ENCODE results near the gene FAM53B.

The FAM53B gene

GRCh38 chr10:124607693-124608092, 136.5 kb downstream of the FAM53B start:
- DNase-seq = no peak

- no peak for DNase-seq
Observed at GRCh38 chr10:124606822-124607221, 137.4 kb downstream of the FAM53B start.

DNA sequence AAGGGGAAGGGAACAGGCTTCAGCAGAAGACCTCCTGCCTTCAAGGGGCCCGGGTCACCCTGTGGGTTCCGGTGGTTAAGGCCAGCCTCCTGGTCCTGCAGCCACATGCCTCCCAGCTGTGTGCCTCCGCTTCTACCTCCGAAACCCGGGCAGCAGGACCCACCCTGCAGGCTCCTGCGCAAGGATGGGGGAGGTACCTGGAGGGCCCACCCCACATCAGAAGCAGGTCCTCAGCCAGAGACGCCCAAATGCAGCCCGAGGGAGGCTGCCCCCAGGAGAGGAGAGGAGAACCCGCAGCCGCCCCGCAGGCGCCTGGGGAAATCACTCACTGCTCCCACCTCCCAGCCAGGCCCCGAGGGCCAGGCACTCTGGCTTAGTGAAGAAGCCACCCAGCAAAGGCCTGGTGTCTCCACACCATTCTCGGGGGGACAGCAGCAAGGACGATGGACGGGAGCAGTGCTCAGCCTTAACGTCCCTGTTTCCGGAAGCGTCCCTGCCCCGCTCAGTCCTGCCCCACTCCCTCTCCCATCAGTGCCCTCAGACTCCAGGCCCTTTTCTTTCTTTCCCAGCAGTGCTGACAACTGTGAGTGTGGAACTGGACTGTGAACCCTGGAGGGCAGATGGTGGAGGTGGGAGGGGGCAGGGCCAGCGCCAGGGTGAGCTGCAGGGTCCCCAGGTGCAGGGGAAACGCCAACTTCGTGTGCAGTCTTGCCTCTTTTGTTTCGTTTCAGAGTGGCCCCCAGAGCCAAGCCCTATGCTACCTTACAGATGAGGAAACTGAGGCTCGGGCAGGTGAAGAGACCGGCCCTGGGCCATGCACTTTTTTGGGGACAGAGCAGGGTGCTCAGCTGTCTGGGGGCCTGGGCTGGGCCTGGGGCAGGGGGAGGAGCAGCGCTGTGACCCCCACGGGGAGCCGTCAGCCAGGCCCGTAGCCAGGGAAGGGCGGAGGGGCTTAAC, 138.0 kb downstream of the FAM53B start:
- DNase-seq = no peak

DNA sequence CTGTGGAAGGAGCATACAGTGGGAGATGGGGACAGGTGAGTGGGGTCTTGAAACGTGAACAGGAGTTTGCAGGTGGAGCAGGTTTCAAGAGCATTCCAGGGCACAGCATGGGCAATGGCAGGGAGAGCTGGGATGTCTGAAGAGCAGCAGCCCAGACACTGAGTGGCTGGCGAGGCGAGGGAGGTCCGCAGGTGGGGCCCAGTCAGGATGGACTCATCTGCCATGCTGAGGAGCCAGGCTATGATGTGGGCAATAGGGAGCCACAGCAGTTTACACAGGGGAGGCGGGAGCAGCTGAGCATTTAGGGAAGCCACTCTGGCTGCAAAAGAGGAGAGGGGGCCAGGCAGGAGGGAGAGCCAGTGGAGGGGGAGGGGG, 138.7 kb downstream of the FAM53B start:
- DNase-seq = no peak

GRCh38 chr10:124605001-124605370, 139.2 kb downstream of the FAM53B start:
- no peak for DNase-seq

GRCh38 chr10:124604214-124605000, 139.8 kb downstream of the FAM53B start:
- no peak for DNase-seq

- DNase-seq = no peak
Observed at GRCh38 chr10:124603376-124604213, 140.6 kb downstream of the FAM53B start.

DNA sequence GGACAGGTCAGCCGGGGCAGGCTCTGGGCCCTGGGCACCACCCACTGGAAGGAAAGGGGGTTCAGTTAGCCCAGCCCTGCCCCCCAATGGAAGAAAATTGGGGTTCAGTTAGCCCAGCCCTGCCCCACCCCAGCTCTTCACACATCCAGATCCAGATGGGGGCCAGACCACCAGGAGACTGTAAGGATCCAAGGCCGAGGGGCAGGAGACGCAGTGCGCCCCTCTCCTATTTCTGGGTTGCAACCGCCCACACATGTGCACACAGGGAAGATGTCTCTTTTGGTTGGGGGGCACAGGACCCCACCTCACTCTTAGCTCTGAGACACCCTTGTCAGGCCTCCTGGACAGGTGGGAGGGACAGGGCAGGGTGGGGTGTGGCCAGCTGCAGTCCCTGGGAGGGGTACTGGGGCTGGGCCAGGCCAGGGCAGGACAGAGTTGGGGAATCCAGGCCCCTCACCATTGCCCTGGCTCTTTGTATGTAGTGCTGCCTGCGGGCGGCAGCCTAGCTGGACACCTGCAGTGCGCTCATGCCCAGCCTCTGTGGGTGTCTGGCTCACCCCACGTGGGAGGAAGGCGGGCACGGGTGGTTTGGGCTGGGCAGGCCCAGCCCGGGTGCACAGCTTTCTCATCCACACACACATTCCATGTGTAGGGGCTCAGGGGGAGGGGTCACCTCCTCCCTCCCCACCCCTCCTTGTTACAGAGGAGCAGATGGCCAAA, 141.4 kb downstream of the FAM53B start:
- DNase-seq = no peak

- DNase-seq = no peak
Observed at GRCh38 chr10:124602121-124602561, 142.0 kb downstream of the FAM53B start.

GRCh38 chr10:124601431-124602120, 142.6 kb downstream of the FAM53B start:
- DNase-seq = no peak

- no peak for DNase-seq
Observed at GRCh38 chr10:124601016-124601415, 143.2 kb downstream of the FAM53B start.

- DNase-seq = no peak
Observed at GRCh38 chr10:124600051-124600880, 143.9 kb downstream of the FAM53B start.

DNA sequence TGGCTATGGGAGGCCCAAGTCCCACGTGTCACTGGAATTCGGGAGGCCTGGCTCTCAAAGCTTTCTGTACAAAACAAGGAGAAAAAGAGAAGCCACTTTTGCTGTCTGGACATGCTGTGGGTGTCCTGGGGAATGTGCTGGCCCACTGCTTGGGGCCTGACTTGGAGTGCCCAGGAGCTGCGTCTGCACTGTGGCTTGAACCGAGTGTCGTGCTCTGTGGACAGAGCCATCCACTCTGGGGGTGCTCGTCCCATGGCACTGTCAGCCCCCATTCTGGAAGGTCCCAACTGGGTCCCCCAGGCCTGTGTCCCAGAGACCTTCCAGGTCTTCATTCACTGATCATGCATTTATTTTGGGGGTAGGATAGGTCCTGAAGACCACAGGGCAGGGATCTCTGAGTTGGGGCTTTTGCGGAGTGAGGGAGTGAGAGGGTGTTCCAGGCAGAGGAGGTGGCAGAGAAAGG, 144.6 kb downstream of the FAM53B start:
- DNase-seq = no peak

DNA sequence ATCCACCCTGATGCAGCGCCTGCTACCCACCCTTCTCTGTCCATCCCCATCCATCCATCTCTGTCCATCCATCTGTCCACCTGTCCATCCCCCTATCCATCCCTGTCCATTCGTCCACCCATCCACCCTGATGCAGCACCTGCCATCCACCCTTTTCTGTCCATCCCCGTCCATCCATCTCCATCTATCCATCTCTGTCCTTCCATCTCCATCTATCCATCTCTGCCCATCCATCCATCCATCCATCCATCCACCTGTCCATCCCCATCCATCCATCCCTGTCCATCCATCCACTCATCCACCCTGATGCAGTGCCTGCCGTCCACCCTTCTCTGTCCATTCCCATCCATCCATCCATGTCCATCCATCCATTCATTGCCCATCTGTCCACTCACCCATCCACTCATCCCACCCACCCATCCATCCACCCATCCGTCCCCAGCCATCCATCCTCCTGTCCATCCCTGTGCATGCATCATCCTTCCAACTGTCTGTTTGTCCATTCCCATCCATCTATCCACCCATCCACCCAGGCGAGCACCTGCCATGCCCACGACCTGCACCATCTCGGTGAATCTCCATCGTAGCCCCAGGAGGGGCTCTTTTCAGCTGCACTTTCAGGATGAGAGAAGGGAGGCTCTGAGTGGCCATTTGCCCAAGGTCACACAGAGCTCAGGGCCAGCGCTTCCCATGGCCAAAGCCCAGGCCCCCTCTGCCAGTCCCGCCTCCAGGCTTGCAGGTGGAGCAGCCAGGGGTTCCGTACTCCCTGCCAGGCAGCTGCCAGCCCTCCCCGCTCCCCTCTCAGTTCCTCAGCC, 145.2 kb downstream of the FAM53B start:
- DNase-seq = no peak

DNA sequence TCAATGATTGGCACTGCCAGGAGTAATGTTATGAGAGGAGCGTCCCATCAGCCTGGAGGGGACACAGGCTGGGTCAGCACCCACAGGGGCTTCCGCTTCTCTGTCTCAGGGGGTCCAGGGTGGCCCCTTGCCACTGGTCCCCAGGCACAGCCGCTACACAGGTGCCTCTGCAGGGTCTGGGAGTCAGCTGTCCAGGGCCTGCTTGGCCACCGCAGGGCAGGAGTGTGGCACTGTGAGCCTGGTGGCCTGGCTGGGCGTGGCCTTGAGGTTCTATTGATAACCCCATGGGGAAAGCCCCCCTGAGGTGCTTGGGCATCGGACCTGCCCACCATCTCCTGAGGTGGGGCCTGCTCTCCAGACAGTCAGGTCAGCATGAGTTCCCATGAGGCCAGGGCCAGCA, 146.0 kb downstream of the FAM53B start:
- DNase-seq = no peak

GRCh38 chr10:124597846-124598165, 146.4 kb downstream of the FAM53B start:
- no peak for DNase-seq

DNA sequence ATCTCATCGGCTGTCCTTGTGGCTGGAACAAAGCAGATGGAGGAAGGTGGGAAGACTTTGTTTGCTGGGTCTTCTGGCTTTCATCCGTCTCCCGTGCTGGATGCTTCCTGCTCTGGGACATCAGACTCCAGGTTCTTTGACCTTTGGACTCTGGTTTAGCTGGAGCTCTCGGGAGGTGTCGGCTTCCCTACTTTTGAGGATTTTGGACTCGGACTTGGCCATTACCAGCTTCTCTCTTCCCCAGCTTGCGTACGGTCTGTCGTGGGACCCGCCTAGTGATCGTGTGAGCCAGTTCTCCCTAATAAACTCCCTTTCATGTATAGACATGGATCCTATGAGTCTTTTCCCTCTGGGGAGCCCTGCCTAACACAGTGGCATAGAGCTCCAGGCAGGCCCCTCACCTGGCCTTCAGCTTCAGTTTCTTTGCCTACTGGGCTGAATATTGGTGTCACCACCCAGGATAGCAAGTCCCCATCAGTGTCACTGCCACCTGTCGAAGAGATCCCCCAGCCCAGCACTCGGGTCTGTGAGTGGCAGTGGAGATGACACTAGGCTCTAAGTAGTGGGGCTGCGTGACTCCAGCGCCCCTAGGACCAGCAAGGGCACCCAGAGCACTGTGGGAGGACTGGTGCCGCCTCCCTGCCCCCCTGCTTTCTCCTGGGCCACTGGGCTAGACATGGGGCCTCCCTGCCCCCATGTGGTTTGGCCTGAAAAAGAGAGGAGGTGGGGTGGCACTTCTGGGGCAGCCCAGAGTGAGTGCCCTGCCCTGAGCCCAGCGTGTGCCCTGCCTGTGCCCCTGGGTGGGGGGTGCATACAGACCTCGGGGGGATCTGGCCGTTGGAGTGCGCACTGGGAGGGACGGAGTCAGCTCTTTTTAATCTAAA, 147.0 kb downstream of the FAM53B start:
- DNase-seq = no peak

- DNase-seq = no peak
Observed at GRCh38 chr10:124596116-124596785, 147.9 kb downstream of the FAM53B start.
